RPMI7951 (cell line): ENCODE measurements around the gene NPEPPS. TPM values are rescaled to one million over a fixed set of nuclear protein-coding genes. Genes with fewer than 3 reads are reported as not detected.
"Not testable (repeated sequence)": the region's sequence is repeated elsewhere in the genome, so short reads cannot be mapped to it uniquely, and the experiment has no call there.

Source experiments
- DNase-seq: peaks from one replicate; pipeline ENCODE4 v3.0.0-alpha.2; 2012; ENCODE audit warnings: low read depth
- total RNA-seq: library from RNA; depleted of rRNA; stranded (reverse); fragments of >200 nt; shearing (Covaris generic); gene quantifications from 2 replicates; pipeline ENCODE4 v1.2.3, GENCODE V29; 2014; rRNA removed

Gene NPEPPS, protein sequence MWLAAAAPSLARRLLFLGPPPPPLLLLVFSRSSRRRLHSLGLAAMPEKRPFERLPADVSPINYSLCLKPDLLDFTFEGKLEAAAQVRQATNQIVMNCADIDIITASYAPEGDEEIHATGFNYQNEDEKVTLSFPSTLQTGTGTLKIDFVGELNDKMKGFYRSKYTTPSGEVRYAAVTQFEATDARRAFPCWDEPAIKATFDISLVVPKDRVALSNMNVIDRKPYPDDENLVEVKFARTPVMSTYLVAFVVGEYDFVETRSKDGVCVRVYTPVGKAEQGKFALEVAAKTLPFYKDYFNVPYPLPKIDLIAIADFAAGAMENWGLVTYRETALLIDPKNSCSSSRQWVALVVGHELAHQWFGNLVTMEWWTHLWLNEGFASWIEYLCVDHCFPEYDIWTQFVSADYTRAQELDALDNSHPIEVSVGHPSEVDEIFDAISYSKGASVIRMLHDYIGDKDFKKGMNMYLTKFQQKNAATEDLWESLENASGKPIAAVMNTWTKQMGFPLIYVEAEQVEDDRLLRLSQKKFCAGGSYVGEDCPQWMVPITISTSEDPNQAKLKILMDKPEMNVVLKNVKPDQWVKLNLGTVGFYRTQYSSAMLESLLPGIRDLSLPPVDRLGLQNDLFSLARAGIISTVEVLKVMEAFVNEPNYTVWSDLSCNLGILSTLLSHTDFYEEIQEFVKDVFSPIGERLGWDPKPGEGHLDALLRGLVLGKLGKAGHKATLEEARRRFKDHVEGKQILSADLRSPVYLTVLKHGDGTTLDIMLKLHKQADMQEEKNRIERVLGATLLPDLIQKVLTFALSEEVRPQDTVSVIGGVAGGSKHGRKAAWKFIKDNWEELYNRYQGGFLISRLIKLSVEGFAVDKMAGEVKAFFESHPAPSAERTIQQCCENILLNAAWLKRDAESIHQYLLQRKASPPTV
- total RNA-seq: 29.1 and 36.6 TPM in 2 replicates

DNA sequence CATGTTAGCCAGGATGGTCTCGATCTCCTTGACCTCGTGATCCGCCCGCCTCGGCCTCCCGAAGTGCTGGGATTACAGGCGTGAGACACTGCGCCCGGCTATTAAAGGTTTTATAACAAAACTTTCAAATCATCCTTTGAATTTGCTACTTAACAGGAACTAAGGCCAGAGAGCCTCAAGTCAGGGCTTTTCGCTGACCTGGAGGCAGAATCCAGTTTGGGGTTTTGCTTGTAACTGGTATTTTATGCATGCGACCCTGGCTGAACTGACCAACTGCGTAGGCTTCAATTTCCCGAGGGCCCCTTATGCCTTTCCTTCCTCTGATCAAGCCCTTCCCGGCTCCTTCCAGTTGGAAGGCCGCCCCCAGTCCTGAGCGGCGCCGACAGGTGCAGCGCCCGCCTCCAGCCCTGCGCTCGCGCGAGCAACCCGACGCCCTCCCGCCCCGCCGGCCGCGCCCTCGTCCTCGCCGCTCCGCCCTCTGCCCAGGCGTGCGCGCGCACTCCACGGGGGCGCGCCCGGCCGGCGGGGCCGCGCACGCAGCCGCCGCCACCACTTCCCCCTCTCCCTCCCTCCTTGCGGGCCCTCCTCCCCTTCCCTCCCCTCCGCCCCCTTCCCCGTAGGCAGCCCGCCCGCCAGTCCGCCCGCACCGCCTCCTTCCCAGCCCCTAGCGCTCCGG is at the start of gene NPEPPS:
Gene NPEPPS, plus strand, starts transcription at position 552 of the 676 bp plus-strand sequence. CDS start 193 bp downstream, outside the sequence.
- peak; percentile 84 for DNase-seq

DNA sequence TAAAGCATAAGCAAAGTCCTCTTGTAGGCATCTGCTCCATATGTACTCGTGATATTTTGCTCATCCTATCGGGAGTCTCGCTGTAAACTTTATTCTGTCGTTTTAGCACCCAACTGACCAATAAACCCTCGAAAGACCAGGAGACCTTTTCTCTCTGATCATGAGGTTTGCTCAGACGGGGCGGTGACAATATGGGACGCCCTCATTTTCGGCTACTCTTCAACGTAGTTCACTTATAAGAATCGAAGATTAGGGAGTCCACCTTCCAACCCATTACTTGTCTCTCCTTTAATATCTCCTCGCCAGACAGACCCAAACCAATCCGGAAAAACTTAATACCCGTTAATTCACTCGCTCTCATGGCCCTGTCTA is 39.1 kb upstream of the NPEPPS start:
- DNase-seq: not testable (repeated sequence)

DNA sequence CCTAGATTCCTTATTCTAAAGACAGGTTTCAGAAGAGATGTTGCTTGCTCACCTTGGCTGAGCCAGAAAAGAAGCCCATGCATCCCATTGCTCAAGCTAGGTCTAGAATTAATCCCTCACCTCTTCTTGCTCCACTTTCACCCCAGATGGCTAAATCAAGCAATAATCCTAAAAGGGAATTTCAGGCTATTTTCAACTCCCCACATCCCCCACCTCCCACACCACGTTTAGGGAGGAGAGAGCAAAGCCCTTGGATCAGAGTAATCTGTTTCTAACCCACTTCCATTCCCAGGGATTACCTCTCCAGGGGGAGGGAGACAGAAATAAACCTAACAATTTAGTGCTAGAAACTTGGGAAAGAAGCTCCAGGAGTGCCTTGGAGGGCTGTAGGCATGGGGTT is 31.8 kb upstream of the NPEPPS start:
- not testable (repeated sequence) for DNase-seq

DNA sequence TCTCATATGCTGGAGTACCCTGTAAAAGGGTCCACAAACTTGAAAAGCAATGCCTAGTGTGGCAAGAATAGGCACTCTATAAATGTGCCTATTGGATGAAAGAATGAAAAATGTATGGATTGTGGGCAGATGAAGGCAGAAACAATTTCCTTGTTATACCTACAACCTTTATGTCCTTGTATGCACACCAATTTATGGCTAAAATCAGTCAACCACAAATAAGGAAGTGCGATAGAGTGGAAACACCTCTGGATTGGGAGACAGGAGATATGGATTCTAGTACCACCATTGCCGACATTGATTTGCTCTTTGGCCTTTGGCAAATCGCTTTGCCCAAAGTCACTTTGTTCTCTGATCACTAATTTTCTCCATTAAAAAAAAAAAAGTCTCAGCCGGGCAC is 31.4 kb upstream of the NPEPPS start:
- DNase-seq: not testable (repeated sequence)

DNA sequence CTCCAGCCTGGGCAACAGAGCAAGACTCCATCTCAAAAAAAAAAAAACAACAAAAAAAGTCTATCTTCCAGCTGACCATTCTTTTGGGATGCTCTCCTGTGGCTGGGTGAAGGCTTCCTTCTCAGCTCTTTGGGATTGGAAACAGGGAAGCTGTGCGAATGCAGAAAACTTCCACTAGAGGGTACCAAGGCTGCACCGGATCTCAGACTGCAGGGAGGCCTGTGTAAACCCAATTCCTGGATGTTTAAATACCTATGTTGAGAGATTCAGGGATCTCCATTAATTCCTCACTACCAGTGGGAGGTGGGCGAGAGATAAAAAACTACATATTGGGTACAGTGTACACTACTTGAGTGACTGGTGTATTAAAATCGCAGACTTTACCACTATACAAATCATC is 30.3 kb upstream of the NPEPPS start:
- DNase-seq: peak; percentile 41

DNA sequence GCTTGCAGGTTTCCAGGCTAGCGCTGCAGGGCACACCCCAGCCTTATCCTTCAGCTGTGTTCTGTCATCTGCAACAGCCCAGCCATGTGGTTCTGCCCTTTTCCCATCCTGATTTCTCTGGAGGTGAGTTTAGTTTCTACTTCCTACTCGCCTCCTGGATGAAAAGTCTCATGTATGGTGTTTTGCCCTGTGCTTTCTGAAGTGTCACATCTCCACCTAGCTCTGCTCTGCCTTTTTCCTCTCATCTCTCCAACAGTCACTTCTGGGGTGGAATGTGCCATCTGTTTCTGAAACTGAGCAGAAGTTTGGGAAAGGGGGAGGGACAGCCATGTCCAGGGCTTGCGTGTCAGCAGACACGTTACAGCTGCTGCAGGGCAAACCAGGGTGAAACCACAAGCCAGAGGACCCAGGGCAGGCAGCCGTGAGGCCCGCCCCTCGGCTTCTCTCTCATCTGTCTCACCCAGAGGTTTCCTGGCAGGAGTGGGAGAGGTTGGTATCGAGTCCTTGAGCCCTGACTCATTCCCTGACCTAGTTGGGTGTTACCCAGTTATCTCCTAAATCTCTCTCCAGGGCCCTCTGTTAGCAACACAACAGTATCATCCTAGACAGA is 28.7 kb upstream of the NPEPPS start:
- peak; percentile 71 for DNase-seq

DNA sequence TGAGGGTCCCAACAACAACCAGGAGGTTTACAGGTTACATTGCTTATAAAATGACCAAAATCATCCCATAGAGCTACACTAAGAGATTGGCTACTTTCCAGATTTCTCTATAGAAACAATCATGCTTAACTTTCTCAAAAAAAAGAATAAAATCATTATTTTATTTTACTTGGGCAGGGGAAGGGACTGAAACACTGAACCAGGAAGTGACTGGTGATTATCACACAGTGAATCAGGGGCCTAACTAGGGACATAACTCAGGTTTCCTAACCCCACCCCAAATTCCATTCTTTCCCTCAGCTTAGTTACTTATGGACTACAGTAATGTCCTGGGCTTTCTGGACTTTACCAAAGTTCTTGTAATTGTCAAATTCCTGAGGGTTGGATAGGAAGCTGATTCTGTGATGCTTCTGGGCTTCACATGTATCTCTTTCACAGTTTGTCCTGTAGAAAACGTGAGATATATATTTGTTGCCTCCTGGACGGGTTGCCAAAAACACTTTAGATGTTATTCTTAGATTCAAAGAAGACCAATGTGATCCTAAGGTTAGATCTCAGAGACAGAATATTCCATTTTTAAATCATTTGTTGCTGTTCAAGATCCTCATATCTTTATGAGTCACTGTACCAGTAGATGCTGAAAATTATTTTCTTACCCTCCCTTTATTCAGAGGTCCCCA is 28.0 kb upstream of the NPEPPS start:
- peak; percentile 48 for DNase-seq

DNA sequence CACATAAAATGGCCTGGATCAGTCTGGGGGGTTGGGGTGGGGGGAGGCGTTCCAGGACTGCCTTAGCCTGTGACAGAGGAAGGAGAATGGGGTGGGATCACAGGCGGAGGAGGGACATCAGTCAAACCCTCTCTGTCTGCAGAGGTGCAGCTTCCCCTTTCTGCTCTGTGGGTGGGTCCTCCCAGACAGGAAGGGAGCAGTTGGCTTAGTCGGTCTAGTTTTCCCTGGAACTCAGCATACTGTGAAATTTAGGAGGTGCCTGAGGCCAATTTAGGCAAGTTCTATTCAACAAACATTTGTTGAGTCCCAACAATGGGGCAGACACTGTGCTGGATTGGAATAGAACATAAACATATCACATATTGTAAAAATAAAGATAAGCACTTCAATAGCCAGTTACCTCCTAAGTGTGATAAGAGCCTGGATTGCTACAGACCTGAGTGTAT is 19.2 kb upstream of the NPEPPS start:
- peak; percentile 21 for DNase-seq

DNA sequence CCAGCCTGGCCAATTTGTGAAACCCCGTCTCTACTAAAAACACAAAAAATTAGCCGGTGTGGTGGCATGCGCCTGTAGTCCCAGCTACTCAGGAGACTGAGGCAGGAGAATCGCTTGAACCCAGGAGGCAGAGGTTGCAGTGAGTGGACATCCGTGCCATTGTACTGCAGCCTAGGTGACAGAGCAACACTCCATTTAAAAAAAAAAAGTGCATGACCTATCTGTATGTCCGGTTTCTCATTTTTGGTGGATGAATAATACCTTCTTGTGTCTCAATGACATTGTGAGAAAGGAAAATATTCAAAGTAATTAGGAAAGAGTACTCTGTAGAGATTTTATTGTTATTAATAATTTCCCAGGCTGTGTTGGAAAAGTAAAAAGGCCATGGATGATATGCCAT is 17.6 kb upstream of the NPEPPS start:
- DNase-seq: not testable (repeated sequence)

DNA sequence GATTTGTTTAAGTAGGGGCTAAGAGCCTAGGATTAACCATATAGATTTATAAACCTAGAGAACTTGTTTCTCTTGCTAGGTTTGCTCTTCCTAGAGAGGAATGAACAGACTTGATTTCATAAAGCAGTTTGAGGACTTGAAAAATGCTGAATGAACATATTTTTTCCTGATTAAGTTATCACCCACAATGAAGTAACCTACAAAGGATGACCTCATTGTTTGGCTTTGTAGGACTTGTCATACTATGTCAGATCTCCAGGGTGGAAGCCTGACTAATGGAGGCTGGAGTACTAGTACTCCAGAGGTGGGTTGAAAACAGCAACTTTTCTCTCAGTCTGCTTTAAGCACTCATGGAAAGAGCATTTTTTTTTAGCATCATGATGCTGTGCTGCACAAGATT is 12.0 kb upstream of the NPEPPS start:
- DNase-seq: not testable (repeated sequence)

DNA sequence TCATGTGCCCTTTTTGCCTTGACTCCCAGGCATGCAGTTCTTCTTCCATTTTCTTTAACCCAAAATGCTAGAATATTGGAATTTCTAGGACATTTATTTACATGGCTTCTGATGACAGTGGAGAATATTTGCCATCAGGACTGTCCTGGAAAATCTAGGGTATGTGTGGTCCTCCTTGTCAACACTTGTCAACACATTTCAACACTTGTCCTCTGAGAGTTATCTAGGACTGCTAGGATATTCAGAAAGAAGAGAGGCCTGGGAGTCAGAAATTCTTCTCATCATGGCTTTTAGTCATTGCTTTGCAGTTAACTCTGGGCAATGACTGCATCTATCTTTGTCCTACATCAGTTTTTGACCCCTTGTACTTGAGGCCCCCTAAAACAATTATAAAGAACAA is 11.5 kb upstream of the NPEPPS start:
- not testable (repeated sequence) for DNase-seq

DNA sequence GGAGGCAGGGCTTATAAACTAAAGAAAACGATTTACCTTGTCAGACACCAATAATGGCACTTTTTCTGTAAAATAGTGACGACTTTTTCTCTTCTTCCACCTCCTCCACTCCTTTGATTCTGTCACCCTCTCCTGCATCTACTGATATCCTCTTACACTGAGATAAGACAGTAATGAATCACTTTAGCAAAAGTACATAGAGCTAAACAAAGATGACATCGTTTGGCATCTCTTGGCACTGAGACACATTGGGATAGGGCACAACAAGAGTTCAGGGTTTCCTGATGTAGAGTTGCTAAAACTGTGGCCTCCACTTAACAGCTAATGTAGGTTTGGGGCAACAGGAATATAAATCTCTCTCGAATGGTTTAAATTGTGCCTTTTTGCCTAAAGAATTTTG is 10.6 kb upstream of the NPEPPS start:
- not testable (repeated sequence) for DNase-seq

DNA sequence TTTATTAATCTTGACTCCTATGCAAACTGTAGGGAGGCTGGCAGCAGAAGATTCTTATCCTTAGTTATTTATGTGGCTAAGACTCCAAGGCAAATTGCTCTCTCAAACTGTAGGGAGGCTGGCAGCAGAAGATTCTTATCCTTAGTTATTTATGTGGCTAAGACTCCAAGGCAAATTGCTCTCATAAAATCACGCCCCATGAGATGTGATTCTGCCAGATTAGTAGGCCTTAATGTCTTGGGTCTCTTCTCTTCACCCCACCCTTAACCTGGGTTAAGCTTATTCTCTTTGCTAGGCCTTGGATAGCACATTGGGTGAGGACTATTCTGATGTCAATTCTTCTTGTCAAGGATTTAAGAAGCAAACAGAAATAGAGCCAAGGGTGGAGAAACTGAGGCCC is 9.5 kb upstream of the NPEPPS start:
- DNase-seq: not testable (repeated sequence)

DNA sequence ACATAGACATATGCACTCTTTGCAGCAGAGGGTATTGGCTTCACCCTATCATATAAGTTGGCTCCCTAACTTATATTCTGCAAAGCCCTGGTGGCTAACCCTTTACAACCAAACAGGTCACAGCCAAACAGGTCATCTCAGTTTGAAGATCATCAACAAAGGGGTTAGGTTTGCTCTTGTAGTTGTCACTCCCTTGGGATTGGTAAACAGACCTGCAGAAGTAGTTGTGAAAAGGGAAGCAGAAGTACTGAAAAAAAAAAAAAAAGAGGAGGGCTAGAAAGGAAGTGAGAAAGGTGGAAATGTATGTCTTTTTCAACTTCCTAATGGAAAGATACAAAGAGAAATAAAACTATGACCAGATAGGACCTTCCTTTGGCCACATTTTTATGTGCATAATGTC is 8.6 kb upstream of the NPEPPS start:
- DNase-seq: not testable (repeated sequence)

DNA sequence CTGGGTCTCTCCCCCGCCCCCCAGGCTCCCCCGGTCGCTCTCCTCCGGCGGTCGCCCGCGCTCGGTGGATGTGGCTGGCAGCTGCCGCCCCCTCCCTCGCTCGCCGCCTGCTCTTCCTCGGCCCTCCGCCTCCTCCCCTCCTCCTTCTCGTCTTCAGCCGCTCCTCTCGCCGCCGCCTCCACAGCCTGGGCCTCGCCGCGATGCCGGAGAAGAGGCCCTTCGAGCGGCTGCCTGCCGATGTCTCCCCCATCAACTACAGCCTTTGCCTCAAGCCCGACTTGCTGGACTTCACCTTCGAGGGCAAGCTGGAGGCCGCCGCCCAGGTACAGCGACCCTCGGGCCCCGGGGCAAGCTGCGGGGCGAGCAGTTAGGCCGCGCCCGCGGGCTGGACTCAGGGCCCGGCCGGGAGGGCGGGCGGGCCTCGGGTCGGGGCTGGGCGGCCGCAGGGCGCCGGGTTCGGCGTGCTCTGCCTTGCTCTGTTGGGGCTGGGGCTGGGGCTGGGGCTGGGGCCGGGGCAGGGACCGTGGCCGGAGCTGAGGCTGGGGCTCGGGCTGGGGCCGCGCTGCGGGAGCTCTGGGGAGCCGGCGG is 419 bp downstream of the NPEPPS start:
- not testable (repeated sequence) for DNase-seq

DNA sequence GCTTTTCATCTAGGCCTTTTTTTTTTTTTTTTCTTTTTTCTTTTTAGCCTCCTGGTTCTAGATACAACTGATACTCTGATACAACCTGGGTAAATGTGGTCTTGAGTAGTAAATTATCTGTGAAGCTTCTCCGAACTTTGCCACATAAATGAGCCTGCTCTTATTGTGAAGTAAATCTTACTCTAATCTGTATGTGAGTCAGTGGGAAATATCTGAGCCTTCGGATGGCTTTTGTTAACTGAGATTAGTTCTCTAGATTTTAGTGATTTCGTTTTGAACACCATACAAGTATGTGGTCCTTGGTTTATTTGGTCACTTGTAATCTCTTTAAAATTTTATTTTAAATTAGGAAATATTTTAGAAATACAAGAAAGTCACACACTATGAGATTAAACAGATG is 8.2 kb downstream of the NPEPPS start:
- DNase-seq: not testable (repeated sequence)

DNA sequence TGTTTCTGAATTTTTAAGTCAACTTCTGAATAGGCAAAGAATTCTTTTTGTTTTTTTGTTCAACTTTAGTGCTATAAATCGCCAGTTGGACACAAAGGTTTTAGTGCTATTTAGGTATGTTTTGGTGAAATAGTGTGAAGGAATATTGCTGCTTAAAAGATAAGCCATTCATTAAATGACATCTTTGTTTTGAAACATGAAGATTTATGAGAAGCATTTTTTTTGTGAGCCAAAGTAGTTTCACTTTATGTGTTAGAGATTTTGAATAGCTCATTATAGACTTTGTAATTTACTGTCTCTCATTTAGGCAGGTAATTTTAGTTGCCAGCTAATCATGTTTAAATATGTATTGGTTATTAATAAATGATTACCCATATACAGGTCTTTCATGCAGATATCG is 10.8 kb downstream of the NPEPPS start:
- DNase-seq: not testable (repeated sequence)

DNA sequence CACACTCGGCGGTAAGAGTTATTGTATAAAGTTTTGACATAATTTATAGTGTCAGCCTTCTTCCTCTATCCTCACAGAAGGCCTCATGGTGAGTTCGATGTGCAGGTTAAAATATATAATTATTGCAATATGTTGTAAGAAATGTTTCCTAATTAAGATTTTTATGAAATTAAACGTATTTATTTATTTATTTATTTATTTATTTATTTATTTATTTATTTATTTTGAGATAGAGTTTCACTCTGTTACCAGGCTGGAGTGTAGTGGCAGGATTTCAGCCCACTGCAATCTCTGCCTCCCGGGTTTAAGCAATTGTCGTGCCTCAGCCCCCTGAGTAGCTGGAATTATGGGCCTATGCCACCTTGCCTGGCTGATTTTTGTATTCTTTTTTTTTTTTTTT is 13.4 kb downstream of the NPEPPS start:
- DNase-seq: not testable (repeated sequence)

DNA sequence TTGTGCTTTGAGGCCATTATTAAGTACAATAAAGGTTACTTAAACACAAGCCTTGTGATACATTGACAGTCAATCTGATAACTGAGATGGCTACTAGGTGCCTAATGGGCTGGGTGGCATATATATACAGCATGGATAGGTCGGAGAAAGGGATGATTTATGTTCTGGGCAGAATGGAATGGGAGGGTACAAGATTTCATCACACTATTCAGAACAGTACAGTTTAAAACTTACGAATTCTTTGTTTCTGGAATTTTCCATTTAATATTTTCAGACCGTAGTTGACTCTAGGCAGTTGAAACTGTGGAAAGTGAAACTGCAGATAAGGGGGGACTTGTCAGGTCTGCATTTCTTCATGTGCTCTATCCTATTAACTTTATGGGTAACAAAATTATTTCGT is 23.8 kb downstream of the NPEPPS start:
- DNase-seq: not testable (repeated sequence)

DNA sequence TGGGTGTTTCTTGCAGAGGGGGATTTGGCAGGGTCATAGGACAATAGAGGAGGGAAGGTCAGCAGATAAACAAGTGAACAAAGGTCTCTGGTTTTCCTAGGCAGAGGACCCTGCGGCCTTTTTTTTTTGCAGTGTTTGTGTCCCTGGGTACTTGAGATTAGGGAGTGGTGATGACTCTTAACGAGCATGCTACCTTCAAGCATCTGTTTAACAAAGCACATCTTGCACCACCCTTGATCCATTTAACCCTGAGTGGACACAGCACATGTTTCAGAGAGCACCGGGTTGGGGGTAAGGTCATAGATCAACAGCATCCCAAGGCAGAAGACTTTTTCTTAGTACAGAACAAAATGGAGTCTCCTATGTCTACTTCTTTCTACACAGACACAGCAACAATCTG is 25.2 kb downstream of the NPEPPS start:
- DNase-seq: not testable (repeated sequence)
